Peyer's patch (tissue), 4 donors: Measurements from ENCODE around the gene DCC. TPM values are rescaled to one million over a fixed set of nuclear protein-coding genes. Genes with fewer than 3 reads are reported as not detected.

Experiments
- DNase-seq, 3 donors: peaks; one replicate each; pipeline ENCODE4 v3.0.0-alpha.2; 2017 to 2019
- H3K27ac ChIP-seq, 4 donors: fragments of 200-600 bp; sonication (generic); one replicate each; pipeline ENCODE4 v1.5.1; 2016 to 2019
- H3K27me3 ChIP-seq, 2 donors: fragments of 200-600 bp; sonication (generic); one replicate each; pipeline ENCODE4 v1.5.1; 2019
- H3K36me3 ChIP-seq, 3 donors: fragments of 200-600 bp; sonication (generic); one replicate each; pipeline ENCODE4 v1.5.1; 2016 to 2019
- H3K4me1 ChIP-seq, 4 donors: fragments of 200-600 bp; sonication (generic); one replicate each; pipeline ENCODE4 v1.5.1; 2016 to 2019
- H3K4me3 ChIP-seq, 4 donors: fragments of 200-600 bp; sonication (generic); 1 replicate in 3 of 4; 2 replicates in 1 of 4; pipeline ENCODE4 v1.5.1; 2016 to 2019; ENCODE audit warnings: mild to moderate bottlenecking in 1 of 4
- H3K9me3 ChIP-seq, 4 donors: fragments of 200-600 bp; sonication (generic); one replicate each; pipeline ENCODE4 v1.5.1; 2016 to 2019; ENCODE audit warnings: mild to moderate bottlenecking in 1 of 4
- POLR2A ChIP-seq, 2 donors: fragments of 450-650 bp; IDR thresholded peaks; one replicate each; pipeline ENCODE4 v1.5.1; 2017; ENCODE audit warnings: antibody characterized with exemption in 2 of 2, mild to moderate bottlenecking in 2 of 2, moderate library complexity in 2 of 2
- total RNA-seq, 4 donors: library from RNA; depleted of rRNA; stranded (reverse); fragments of >200 nt; gene quantifications; one replicate each; pipeline ENCODE4 v1.1.0, GENCODE V29; 2016
- TF ChIP-seq, protein P1 (sequence below), 6 experiments: fragments of 450-650 bp in 4 of 6; fragments of 200-600 bp in 2 of 6; sonication (generic) in 1 of 6; IDR thresholded peaks; one replicate each; pipeline ENCODE4 v1.5.1; 2017 to 2019; ENCODE audit warnings: antibody characterized with exemption in 6 of 6, mild to moderate bottlenecking in 3 of 6, moderate library complexity in 1 of 6

Gene DCC
- total RNA-seq, 4 donors from 2014 or later = 0.13 TPM; not detected in 3

DNA sequence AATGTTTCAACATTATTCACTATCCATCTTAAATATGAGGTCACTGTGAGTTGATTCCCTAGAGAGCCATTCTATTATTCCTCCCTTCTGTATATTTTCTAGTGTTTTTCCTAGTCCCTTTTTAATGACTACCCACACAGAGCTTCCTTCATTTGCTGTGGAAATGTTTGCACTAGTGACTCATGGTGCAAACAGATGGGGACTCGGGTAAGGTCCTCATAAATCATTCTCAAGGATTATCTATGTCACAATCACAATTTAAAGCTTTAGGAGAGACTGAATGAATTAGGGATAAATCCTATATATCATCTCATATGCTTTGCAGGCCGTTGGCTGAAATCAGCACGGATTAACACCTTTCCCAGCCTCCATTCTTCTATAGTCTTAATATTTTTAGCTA is 159.6 kb downstream of the DCC start:
- Histone ChIP-seq H3K4me1 (peaks cover 0 to 5% (median 0%) of the 10 kb centered on the region in 4 donors), H3K27ac (peak overlapping the region in 1 of 4 donors; percentile 14), H3K27me3 (no peaks in the 10 kb centered on the region), H3K4me3 (no peak overlapping the region), H3K36me3 (no peaks in the 10 kb centered on the region), H3K9me3 (no peaks in the 10 kb centered on the region)
- no peak for DNase-seq
- TF ChIP-seq, protein P1, sequence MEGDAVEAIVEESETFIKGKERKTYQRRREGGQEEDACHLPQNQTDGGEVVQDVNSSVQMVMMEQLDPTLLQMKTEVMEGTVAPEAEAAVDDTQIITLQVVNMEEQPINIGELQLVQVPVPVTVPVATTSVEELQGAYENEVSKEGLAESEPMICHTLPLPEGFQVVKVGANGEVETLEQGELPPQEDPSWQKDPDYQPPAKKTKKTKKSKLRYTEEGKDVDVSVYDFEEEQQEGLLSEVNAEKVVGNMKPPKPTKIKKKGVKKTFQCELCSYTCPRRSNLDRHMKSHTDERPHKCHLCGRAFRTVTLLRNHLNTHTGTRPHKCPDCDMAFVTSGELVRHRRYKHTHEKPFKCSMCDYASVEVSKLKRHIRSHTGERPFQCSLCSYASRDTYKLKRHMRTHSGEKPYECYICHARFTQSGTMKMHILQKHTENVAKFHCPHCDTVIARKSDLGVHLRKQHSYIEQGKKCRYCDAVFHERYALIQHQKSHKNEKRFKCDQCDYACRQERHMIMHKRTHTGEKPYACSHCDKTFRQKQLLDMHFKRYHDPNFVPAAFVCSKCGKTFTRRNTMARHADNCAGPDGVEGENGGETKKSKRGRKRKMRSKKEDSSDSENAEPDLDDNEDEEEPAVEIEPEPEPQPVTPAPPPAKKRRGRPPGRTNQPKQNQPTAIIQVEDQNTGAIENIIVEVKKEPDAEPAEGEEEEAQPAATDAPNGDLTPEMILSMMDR (IDR thresholded peaks at IDR 0.05) = no peak
- no peak for TF ChIP-seq POLR2A (IDR thresholded peaks at IDR 0.05)

DNA sequence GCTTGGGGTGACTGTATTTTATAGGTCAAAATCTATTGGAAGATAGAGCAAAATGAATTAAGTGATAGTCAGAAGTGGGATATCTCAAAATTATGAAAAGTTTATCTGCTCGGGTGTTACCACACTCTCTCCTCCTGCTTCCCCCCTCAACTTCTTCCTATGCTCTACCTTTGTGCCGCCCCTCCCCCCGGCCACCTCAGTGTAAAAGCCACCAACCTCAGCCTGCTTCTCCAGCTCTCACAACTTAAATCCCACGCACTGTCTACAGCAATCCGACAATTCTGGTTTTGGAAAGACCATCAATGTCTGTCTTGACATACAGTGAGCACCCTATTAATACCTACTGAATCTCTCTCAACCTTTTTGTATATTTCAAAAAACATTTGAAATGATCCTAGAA is 164.6 kb downstream of the DCC start:
- Histone ChIP-seq H3K4me3 (no peak overlapping the region), H3K27me3 (no peaks in the 10 kb centered on the region), H3K36me3 (no peaks in the 10 kb centered on the region), H3K9me3 (no peaks in the 10 kb centered on the region), H3K4me1 (peaks cover 0 to under 1% (median 0%) of the 10 kb centered on the region in 4 donors), H3K27ac (no peak overlapping the region)
- TF ChIP-seq, protein P1 (IDR thresholded peaks at IDR 0.05) = no peak
- TF ChIP-seq POLR2A (IDR thresholded peaks at IDR 0.05) = no peak
- no peak for DNase-seq

DNA sequence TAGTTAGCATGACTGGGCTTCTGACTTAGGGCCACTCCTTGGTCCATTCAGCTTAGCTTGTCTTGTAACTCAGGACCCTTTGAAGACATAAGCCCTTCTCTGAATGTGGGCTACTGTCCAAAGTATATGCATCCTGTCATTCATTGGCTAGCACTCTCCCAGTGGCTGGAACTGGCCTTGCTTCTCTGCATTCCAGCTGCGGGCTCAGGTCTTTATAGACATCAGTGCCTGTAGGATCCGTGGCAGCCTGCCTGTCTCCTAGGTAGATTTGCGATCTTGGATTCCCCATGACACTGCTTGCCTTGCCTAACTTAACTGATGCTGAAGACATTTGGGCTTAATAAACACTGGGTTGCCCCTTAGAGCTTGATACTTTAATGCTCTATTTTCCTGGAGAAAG is 170.1 kb downstream of the DCC start:
- H3K36me3 ChIP-seq = no peaks in the 10 kb centered on the region
- no peak overlapping the region for H3K27ac ChIP-seq
- DNase-seq = no peak
- no peak overlapping the region for H3K4me3 ChIP-seq
- no peaks in the 10 kb centered on the region for H3K9me3 ChIP-seq
- no peaks in the 10 kb centered on the region for H3K27me3 ChIP-seq
- no peaks in the 10 kb centered on the region for H3K4me1 ChIP-seq
- no peak for TF ChIP-seq POLR2A (IDR thresholded peaks at IDR 0.05)
- TF ChIP-seq, protein P1 (IDR thresholded peaks at IDR 0.05) = no peak

DNA sequence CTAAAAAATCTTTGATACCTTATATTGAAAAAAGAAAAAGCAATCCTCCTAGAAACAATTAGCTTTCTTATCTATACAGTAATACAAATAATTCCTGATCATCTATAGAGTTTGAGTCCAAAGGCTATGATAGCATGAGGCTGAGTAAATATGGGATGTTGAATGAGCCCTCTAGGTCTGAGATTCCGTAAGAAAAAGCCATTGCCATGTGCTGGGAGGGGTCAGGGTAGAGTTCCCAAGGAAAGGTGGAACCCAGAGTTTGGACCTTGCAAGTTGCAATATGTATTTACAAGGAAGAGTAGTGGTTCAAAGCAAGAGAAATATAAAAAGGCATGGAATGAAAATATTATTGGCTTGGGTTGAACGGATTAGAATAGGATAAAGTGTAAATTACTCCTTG is 178.1 kb downstream of the DCC start:
- TF ChIP-seq, protein P1 (IDR thresholded peaks at IDR 0.05) = no peak
- no peak for TF ChIP-seq POLR2A (IDR thresholded peaks at IDR 0.05)
- Histone ChIP-seq H3K9me3 (no peaks in the 10 kb centered on the region), H3K36me3 (no peaks in the 10 kb centered on the region), H3K4me3 (no peak overlapping the region), H3K27ac (no peak overlapping the region), H3K4me1 (no peaks in the 10 kb centered on the region), H3K27me3 (no peaks in the 10 kb centered on the region)
- no peak for DNase-seq

DNA sequence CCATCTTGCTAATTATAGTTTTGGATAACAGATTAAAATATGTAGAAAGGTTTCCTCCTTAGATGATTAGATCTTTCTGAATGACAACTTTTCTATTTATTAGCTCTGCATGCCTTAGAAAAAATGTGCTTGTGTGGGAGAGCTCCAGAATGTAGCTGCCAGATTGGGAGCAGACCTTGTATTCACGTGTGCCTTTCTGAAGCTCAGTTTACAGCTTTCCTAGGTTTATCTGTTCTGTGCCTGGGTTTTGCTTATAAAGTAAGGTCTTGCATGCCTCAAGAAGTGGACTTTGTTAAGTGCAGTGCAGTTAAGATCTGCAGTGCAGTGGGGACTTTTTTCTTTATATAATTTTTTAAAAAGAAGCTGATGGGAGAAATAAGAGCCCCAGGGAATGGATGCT is 179.0 kb downstream of the DCC start:
- no peaks in the 10 kb centered on the region for H3K36me3 ChIP-seq
- TF ChIP-seq POLR2A (IDR thresholded peaks at IDR 0.05) = no peak
- TF ChIP-seq, protein P1 (IDR thresholded peaks at IDR 0.05) = no peak
- no peak overlapping the region for H3K4me3 ChIP-seq
- H3K9me3 ChIP-seq = no peaks in the 10 kb centered on the region
- no peak for DNase-seq
- H3K4me1 ChIP-seq = no peaks in the 10 kb centered on the region
- H3K27me3 ChIP-seq = no peaks in the 10 kb centered on the region
- no peak overlapping the region for H3K27ac ChIP-seq

DNA sequence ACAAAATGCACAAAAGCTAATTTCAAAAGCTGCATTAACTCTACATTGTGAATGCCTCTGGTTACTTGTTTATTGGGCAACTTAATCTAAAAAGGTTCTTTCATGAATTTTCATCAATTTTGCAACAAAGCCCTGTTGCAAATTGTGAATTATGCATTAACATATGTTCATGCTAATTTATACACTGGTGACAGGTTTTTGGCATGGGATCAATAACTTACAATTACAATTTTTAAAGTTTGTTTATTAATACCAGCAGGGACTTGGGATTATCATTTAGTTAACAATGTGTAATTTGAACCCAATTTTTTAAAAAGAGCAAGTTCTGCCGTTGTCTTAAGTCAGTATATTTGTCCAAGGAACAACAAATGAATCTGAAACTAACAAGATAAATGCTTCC is 183.6 kb downstream of the DCC start:
- H3K36me3 ChIP-seq = no peaks in the 10 kb centered on the region
- TF ChIP-seq POLR2A (IDR thresholded peaks at IDR 0.05) = no peak
- TF ChIP-seq, protein P1 (IDR thresholded peaks at IDR 0.05) = no peak
- no peaks in the 10 kb centered on the region for H3K9me3 ChIP-seq
- no peak for DNase-seq
- no peak overlapping the region for H3K27ac ChIP-seq
- H3K4me3 ChIP-seq = no peak overlapping the region
- H3K27me3 ChIP-seq = no peaks in the 10 kb centered on the region
- no peaks in the 10 kb centered on the region for H3K4me1 ChIP-seq
